NCI-H128 (cell line): ENCODE data around the gene ANK3.

Source experiments
- DNase-seq: peaks from one replicate; lab custom pipeline; 2025; ENCODE audit not compliant: unreplicated experiment; lab: John Stamatoyannopoulos, UW

Gene ANK3

GRCh38 chr10:60348982-60349381, 40.7 kb downstream of the ANK3 start:
- no peak for DNase-seq

GRCh38 chr10:60347270-60347669, 42.4 kb downstream of the ANK3 start:
- DNase-seq = no peak

- DNase-seq = no peak
Observed at GRCh38 chr10:60346661-60347060, 43.0 kb downstream of the ANK3 start.

- no peak for DNase-seq
Observed at GRCh38 chr10:60343254-60343653, 46.4 kb downstream of the ANK3 start.

- DNase-seq = no peak
Observed at GRCh38 chr10:60341969-60342368, 47.7 kb downstream of the ANK3 start.

- DNase-seq = no peak
Observed at GRCh38 chr10:60340973-60341372, 48.7 kb downstream of the ANK3 start.

GRCh38 chr10:60339757-60340156, 49.9 kb downstream of the ANK3 start:
- no peak for DNase-seq

- DNase-seq = no peak
Observed at GRCh38 chr10:60338786-60339185, 50.9 kb downstream of the ANK3 start.

GRCh38 chr10:60338002-60338564, 51.6 kb downstream of the ANK3 start:
- DNase-seq = no peak

- DNase-seq = no peak
Observed at GRCh38 chr10:60336901-60337630, 52.6 kb downstream of the ANK3 start.

GRCh38 chr10:60335708-60336107, 54.0 kb downstream of the ANK3 start:
- no peak for DNase-seq

- no peak for DNase-seq
Observed at GRCh38 chr10:60334991-60335390, 54.7 kb downstream of the ANK3 start.

GRCh38 chr10:60332371-60332770, 57.3 kb downstream of the ANK3 start:
- no peak for DNase-seq

GRCh38 chr10:60331886-60332285, 57.8 kb downstream of the ANK3 start:
- no peak for DNase-seq

GRCh38 chr10:60323162-60323561, 66.5 kb downstream of the ANK3 start:
- DNase-seq = no peak

- no peak for DNase-seq
Observed at GRCh38 chr10:60320666-60321065, 69.0 kb downstream of the ANK3 start.

- no peak for DNase-seq
Observed at GRCh38 chr10:60316029-60316428, 73.6 kb downstream of the ANK3 start.

- DNase-seq = no peak
Observed at GRCh38 chr10:60315311-60315710, 74.4 kb downstream of the ANK3 start.

- no peak for DNase-seq
Observed at GRCh38 chr10:60314069-60314940, 75.4 kb downstream of the ANK3 start.

- DNase-seq = no peak
Observed at GRCh38 chr10:60313589-60313952, 76.1 kb downstream of the ANK3 start.

- no peak for DNase-seq
Observed at GRCh38 chr10:60312818-60313588, 76.7 kb downstream of the ANK3 start.
